Neural crest cell (in vitro differentiated cells): Measurements from ENCODE around the gene NDUFB1. TPM values are rescaled to one million over a fixed set of nuclear protein-coding genes. Genes with fewer than 3 reads are reported as not detected.

Experiments used
- DNase-seq: peaks from one replicate; pipeline ENCODE4 v3.0.0; 2021; ENCODE audit warnings: low read depth, mixed read lengths, low spot score
- H3K27ac Mint-ChIP-seq: one replicate; pipeline ENCODE4 v1.8.0; 2021; ENCODE audit warnings: mild to moderate bottlenecking, mixed read lengths; ENCODE audit not compliant: unreplicated experiment
- H3K27me3 Mint-ChIP-seq: 2 replicates; pipeline ENCODE4 v1.8.0; 2021; ENCODE audit warnings: low read depth, mild to moderate bottlenecking, mixed read lengths
- H3K36me3 Mint-ChIP-seq: 2 replicates; pipeline ENCODE4 v1.8.0; 2021; ENCODE audit warnings: low read depth, mild to moderate bottlenecking, mixed read lengths
- H3K4me1 Mint-ChIP-seq: 2 replicates; pipeline ENCODE4 v1.8.0; 2021; ENCODE audit warnings: mixed read lengths
- H3K4me3 Mint-ChIP-seq: one replicate; pipeline ENCODE4 v1.8.0; 2021; ENCODE audit warnings: mild to moderate bottlenecking, mixed read lengths
- H3K9me3 Mint-ChIP-seq: 2 replicates; pipeline ENCODE4 v1.8.0; 2021; ENCODE audit warnings: mixed read lengths
- total RNA-seq: library from RNA; stranded (reverse); gene quantifications from 2 replicates; pipeline ENCODE4 v1.2.1, GENCODE V29; 2021
- TF ChIP-seq, protein P1 (sequence below): fragments of 200-600 bp; sonication (generic); conservative IDR thresholded peaks from 2 replicates; pipeline ENCODE4 v1.5.0; 2021; ENCODE audit warnings: antibody characterized with exemption, mild to moderate bottlenecking

Gene NDUFB1
- total RNA-seq, 1 donor from 2014 or later: 117 TPM

DNA sequence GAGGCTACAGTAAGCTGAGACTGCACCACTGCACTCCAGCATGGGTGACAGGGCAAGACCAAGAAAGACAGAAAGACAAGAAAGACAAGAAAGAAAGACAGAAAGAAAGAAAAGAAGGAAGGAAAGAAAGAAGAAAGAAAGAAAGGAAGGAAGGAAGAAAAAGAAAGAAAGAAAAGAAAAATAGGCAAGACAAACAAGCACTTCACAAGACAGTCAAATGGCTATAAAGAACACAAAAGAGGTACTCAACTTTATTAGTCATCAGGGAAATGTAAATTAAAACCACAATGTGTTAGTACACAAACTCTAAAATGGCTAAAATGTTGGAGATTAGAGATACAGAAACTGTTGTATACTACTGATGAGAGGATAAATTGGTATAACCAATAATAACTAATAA is 21.7 kb downstream of the NDUFB1 start:
- peaks cover 10% of the 10 kb centered on the region for H3K4me1 Mint-ChIP-seq
- H3K4me3 Mint-ChIP-seq: no peak overlapping the region
- peaks cover 3% of the 10 kb centered on the region for H3K36me3 Mint-ChIP-seq
- no peaks in the 10 kb centered on the region for H3K27me3 Mint-ChIP-seq
- no peaks in the 10 kb centered on the region for H3K9me3 Mint-ChIP-seq
- no peak overlapping the region for H3K27ac Mint-ChIP-seq
- TF ChIP-seq, protein P1, sequence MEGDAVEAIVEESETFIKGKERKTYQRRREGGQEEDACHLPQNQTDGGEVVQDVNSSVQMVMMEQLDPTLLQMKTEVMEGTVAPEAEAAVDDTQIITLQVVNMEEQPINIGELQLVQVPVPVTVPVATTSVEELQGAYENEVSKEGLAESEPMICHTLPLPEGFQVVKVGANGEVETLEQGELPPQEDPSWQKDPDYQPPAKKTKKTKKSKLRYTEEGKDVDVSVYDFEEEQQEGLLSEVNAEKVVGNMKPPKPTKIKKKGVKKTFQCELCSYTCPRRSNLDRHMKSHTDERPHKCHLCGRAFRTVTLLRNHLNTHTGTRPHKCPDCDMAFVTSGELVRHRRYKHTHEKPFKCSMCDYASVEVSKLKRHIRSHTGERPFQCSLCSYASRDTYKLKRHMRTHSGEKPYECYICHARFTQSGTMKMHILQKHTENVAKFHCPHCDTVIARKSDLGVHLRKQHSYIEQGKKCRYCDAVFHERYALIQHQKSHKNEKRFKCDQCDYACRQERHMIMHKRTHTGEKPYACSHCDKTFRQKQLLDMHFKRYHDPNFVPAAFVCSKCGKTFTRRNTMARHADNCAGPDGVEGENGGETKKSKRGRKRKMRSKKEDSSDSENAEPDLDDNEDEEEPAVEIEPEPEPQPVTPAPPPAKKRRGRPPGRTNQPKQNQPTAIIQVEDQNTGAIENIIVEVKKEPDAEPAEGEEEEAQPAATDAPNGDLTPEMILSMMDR: no peak
- no peak for DNase-seq

DNA sequence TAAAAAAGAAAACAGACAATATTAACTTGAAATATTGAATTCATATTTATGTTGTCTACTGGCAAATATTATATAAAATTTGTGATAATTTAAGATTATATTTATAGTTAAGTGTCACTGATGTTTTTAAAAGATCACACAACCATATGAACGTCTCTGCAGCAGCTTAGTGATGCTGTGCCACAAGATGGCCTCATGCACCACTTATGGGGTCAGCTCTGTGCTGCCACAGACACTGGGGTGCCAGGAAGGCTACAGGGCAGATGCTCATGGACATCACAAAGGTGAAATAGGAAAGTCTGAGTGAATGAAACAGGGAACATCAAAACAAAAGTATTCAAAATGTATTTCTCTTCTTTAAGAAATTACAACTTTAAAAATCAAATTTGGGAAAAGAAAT is 28.2 kb downstream of the NDUFB1 start:
- H3K9me3 Mint-ChIP-seq: no peaks in the 10 kb centered on the region
- H3K4me1 Mint-ChIP-seq: no peaks in the 10 kb centered on the region
- H3K27ac Mint-ChIP-seq: no peak overlapping the region
- no peak for DNase-seq
- peaks cover 6% of the 10 kb centered on the region for H3K36me3 Mint-ChIP-seq
- H3K4me3 Mint-ChIP-seq: no peak overlapping the region
- TF ChIP-seq, protein P1: no peak
- H3K27me3 Mint-ChIP-seq: no peaks in the 10 kb centered on the region

DNA sequence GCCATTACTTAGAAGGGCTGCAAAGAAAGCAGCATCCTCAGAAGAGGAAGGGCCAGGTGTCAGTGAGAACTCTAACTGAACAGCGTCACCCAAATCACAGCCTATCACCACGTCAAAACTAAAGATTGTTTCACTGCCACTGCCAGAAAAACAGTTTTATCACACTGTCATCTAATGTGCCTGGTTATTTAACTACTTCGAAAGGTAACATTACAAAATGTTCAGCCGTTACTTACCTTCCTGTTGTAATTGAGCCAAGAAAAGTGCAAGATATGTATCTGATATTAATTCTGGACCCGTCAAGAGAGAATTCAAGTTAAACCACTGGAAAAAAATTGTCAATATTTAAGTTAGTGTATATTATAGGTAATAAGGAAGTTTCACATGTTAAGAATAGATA is 33.0 kb downstream of the NDUFB1 start:
- no peaks in the 10 kb centered on the region for H3K27me3 Mint-ChIP-seq
- no peak overlapping the region for H3K27ac Mint-ChIP-seq
- TF ChIP-seq, protein P1: no peak
- H3K4me1 Mint-ChIP-seq: no peaks in the 10 kb centered on the region
- peaks cover 17% of the 10 kb centered on the region for H3K36me3 Mint-ChIP-seq
- H3K9me3 Mint-ChIP-seq: no peaks in the 10 kb centered on the region
- no peak for DNase-seq
- H3K4me3 Mint-ChIP-seq: no peak overlapping the region

DNA sequence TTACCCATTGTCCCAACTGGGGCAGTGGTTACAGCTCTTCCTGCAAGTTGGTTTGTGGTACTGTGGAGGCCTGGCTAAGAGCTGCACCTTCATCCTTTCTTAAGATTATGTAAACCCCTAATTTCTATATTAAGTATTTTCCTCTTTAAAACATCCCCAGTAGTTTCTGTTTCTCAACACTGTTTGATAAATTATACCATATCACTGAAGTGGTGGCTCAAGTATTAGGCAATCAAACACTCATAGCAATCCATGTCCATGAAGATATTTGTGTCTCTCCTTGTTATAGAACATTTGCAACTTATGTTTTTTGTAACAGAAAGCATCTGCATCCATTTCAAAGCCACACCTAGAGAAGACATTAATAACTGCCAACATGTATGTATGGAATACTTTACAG is 47.0 kb downstream of the NDUFB1 start:
- Mint-ChIP-seq H3K4me3 (no peak overlapping the region), H3K36me3 (peaks cover 2% of the 10 kb centered on the region), H3K4me1 (no peaks in the 10 kb centered on the region), H3K9me3 (no peaks in the 10 kb centered on the region), H3K27me3 (no peaks in the 10 kb centered on the region), H3K27ac (no peak overlapping the region)
- TF ChIP-seq, protein P1: no peak
- no peak for DNase-seq

Other genes starting within 250 kb of the NDUFB1 start
- 0.61 and 1.0 TPM in 2 replicates for gene FBLN5, start 174.0 kb downstream of the NDUFB1 start, total RNA-seq
- gene TRIP11, start 81.6 kb downstream of the NDUFB1 start, total RNA-seq: 39.1 and 41.3 TPM in 2 replicates
- gene ATXN3, start 15.1 kb downstream of the NDUFB1 start, total RNA-seq: 25.9 and 30.2 TPM in 2 replicates
- 81.7 and 91.1 TPM in 2 replicates for gene CPSF2, start 263 bp upstream of the NDUFB1 start, total RNA-seq
- gene SLC24A4, start 201.5 kb upstream of the NDUFB1 start, total RNA-seq: 0.26 TPM in 1 of 2 replicates, not detected in the other